KOPT-K1 (cell line): ENCODE data around the gene NAV2.

Source experiments
- H3K27ac ChIP-seq: fragments of 200-600 bp; sonication (generic); 2 replicates; pipeline ENCODE4 v1.5.1; 2016; ENCODE audit warnings: antibody characterized with exemption, mild to moderate bottlenecking, low read depth, low read length; ENCODE audit not compliant: poor library complexity, severe bottlenecking
- H3K36me3 ChIP-seq: fragments of 200-600 bp; sonication (generic); 2 replicates; pipeline ENCODE4 v1.5.1; 2017; ENCODE audit warnings: antibody characterized with exemption, mild to moderate bottlenecking, low read length, moderate library complexity; ENCODE audit not compliant: insufficient read depth
- H3K9me3 ChIP-seq: fragments of 200-600 bp; sonication (generic); 2 replicates; pipeline ENCODE4 v1.5.1; 2017; ENCODE audit warnings: antibody characterized with exemption, low read length, mild to moderate bottlenecking; ENCODE audit not compliant: insufficient read depth, poor library complexity, severe bottlenecking

NAV2 gene

DNA sequence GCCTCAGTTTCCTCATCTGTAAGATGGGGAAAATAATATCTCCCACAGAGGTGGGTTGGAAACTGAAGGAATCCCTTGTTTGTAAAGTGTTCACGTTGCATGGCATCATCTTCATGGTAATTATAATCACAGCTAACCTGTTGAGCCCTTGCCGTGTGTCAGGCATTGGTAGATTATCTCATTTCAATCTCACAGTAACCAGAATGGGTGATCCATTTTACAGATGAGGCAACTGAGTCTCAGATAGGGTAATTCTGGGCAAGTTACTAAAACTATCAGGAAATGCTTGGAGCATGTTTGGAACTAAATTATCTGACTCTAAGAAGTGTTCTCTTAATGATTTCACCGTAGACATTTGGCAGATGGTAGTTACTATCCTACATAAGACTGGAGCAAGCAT is 109.4 kb downstream of the NAV2 start:
- Histone ChIP-seq H3K9me3 (no peaks in the 10 kb centered on the region), H3K27ac (no peak overlapping the region), H3K36me3 (no peaks in the 10 kb centered on the region)

DNA sequence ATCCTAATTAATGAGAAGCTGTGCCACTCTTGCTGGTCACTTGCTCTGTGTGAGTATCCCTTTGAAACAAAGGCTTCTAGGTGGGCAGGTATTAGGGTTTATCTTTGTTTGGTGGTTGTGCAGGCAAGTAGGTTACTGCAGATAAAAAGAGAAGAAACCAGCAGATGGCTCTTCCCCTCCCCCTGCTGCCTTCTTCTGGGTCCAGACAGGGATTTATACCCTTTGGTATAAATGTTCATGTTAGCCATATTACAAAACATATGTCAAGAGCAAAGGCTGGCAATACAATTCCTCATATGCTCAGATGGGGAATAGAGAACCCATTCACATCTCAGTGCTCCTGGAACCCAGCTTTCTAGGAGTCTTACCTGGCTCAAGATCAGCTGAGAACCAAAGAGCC is 109.9 kb downstream of the NAV2 start:
- H3K9me3 ChIP-seq = no peaks in the 10 kb centered on the region
- no peaks in the 10 kb centered on the region for H3K36me3 ChIP-seq
- no peak overlapping the region for H3K27ac ChIP-seq

DNA sequence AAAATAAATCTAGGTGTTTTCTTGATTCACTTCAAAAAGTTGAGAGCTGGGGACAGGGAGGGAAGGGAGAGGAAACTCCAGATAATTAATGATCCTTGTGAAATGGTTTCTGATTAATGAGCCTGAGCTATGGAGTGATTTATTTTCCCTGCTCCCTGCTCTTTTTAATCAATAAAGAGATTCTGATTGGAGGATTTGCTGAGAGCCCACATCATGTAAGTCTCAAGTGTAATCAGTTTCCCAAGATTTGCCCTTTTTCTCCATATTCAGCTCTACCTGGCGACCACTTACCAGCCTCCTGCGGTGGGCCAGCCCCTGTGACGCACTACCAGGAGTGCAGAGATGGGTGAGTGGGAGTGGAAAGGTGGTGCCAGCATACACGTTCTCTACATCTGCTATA is 114.0 kb downstream of the NAV2 start:
- no peaks in the 10 kb centered on the region for H3K9me3 ChIP-seq
- no peaks in the 10 kb centered on the region for H3K36me3 ChIP-seq
- no peak overlapping the region for H3K27ac ChIP-seq

DNA sequence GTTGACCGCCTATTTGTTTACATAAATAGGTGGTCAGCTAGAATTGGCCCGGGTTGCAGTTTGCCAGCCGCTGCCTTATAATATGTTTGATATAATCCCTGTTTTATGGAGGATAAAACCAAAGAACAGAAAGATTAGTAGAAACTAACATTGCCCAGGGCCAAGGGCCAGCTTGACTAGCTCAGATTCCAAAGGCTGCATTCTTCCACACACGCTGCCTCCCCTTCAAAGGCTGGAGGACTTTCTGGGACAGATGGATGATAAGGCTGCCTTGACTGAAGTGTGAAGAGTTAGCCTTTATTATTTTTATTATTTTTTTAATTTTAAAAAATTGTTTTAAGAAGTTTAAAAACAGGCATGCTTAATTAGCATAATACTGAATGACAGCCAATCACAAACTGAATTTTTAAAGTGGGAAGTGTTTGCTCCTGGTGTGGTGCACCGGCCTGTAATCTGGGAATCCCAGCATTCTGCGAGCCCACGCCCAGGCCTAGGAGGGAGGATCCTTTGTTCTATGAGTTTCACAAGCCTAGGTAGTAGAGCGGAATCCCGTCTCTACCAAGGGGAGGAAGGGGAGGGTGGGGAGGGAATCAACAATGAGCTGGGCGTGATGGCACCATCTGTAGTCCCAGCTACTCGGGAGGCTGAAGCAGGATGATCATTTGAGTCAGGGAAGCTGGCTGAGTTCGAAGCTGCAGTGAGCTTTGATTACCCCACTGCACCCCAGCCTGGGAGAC is 114.9 kb downstream of the NAV2 start:
- H3K27ac ChIP-seq = no peak overlapping the region
- no peaks in the 10 kb centered on the region for H3K36me3 ChIP-seq
- no peaks in the 10 kb centered on the region for H3K9me3 ChIP-seq

DNA sequence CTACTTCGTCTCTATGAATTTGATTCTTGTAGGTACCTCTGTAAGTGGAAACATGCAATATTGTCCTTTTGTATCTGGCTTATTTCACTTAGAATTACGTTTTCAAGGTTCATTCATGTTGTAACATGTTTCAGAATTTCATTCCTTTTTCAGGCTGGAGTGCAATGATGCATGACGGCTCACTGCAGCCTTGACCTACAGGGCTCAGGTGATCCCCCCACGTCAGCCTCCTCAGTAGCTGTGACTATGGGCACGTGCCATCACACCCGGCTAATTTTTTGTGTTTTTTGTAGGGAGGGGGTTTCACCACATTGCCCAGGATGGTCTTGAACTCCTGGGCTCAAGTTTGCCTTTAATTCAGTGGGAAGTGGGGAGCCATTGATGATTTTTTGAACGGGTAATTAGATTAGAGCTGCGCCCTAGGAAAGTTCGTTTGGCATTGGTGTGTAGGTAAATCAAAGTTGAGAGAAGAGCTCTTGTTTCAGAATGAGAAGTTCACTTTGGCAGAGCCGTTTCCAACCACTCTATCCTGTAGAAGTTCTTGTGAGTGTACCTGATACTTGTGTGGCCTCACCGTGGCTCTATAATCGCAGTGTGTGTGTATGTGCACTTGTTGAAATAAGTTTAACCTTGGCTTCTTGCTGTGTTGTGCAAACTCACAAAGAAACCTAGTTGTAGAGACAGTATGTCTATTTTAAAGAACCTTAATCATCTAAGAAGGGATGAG is 115.9 kb downstream of the NAV2 start:
- no peaks in the 10 kb centered on the region for H3K36me3 ChIP-seq
- no peak overlapping the region for H3K27ac ChIP-seq
- H3K9me3 ChIP-seq = no peaks in the 10 kb centered on the region

DNA sequence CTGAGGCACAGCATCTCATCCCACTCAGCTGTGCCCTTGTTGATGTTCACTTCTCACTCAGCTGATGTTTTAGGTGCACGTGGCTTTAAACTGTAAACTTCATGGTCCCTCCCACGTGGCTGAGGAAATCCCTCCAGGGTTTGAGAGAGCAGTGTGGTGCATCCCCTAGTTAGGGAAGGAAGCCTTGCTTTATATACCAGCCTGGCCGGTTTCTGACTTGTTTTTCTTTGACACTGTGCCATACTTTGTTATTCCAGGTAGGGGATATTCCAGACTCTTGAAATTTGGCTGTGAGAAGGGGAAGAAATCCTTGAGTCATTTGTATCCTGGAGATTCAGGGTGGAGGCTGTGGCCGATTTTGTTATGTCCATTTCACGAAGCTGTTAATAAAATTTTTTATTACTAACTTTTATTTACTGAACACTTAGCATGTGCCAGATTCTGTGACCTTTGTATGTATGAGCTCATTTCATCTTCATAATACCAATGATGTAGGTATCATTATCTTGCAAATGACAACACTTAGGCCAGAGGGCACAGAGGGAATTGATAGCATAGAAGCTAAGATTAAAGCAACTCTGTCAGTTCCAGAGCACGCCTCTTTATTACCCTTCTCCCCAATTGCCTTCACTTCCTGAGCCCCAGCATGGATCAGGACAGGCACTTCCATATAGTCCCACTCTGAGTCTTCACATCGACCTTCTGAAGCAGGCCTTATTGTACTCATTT is 116.6 kb downstream of the NAV2 start:
- no peak overlapping the region for H3K27ac ChIP-seq
- no peaks in the 10 kb centered on the region for H3K9me3 ChIP-seq

DNA sequence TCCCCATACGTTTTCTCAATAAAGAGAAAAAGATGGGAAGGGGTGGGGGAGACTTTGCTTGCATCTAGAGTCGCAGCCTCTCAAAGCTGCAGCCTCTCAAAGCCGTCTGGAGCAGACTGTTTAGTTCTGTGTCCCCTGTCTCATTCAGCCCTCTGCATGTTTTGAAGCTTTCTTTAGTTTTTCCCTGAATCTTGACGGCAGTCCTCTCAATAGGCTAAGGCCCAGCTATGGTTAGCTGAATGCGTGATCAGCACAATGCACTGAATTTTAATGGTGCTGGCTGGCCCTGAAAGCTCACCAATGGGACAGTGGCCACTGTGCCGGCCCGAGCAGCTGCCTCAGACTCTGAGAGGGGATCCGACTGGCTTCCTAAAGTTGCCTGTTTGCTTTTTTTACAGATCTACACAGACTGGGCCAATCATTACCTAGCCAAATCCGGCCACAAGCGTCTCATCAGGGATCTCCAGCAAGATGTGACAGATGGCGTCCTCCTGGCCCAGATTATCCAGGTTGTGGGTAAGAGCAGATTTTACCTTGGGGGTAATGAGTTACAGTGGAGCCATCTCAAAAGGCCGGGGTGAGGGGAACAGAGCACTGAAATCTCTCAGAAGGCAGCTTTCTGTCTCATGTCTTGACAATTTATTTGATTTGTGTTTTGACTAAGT is 119.6 kb downstream of the NAV2 start:
- no peaks in the 10 kb centered on the region for H3K9me3 ChIP-seq
- H3K27ac ChIP-seq = no peak overlapping the region
- no peaks in the 10 kb centered on the region for H3K36me3 ChIP-seq

More for the DNA sequence above, 116.6 kb downstream of the NAV2 start:
- H3K36me3 ChIP-seq = no peaks in the 10 kb centered on the region

DNA sequence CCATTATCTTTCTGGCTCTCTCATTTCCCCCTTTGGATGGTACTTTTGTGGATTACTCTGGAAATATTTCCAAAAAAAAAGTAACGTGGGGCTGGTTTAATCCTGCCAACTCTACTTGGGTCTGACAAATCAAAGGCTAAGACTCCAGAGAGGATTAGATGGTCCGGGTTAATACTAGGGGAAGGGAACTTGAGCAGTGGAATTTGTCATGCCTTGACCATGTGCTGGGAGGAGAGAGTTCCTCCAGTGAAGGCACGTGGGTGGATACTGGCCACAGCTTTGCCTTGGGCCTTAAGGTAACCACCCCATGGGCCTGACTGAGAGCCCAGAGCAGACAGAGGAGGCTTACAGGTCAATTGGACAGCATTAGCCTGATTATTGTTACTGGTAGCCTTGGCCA is 120.3 kb downstream of the NAV2 start:
- no peak overlapping the region for H3K27ac ChIP-seq
- no peaks in the 10 kb centered on the region for H3K9me3 ChIP-seq
- no peaks in the 10 kb centered on the region for H3K36me3 ChIP-seq

DNA sequence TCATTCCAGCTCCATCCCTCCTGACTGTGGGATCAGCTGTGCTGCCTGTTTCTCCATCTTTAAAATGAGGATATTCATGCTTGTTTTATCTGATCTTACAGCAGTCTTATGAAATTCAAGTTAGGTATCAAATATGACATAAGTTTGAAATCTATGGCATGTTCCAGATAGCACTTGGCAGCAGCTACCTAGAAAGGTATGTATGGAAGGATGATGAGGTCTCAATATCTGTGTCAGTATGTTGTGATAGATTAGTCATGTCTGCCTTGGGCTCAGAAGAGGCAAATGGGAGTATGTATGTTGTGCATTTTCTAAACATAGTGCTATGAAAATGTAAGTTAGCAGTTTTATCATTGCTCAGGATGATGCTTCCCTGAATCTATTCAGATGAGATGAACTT is 122.1 kb downstream of the NAV2 start:
- Histone ChIP-seq H3K36me3 (no peaks in the 10 kb centered on the region), H3K9me3 (no peaks in the 10 kb centered on the region), H3K27ac (no peak overlapping the region)

DNA sequence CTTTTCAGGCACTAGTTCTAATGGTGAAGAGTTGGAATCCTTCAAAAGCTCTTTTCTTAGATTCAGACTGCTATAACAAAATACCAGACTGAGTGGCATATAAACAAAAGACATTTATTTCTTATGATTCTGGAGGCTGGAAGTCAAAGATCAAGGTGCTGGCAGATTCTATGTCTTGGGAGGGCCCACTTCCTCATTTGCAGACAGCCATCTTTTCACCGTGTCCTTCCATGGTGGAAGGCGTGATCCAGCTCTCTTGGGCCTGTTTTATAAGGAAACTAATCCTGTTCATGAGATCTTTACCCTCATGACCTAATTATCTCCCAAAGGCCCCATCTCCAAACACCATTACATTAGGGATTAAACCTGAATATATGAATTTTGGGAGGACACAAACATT is 124.0 kb downstream of the NAV2 start:
- no peaks in the 10 kb centered on the region for H3K36me3 ChIP-seq

DNA sequence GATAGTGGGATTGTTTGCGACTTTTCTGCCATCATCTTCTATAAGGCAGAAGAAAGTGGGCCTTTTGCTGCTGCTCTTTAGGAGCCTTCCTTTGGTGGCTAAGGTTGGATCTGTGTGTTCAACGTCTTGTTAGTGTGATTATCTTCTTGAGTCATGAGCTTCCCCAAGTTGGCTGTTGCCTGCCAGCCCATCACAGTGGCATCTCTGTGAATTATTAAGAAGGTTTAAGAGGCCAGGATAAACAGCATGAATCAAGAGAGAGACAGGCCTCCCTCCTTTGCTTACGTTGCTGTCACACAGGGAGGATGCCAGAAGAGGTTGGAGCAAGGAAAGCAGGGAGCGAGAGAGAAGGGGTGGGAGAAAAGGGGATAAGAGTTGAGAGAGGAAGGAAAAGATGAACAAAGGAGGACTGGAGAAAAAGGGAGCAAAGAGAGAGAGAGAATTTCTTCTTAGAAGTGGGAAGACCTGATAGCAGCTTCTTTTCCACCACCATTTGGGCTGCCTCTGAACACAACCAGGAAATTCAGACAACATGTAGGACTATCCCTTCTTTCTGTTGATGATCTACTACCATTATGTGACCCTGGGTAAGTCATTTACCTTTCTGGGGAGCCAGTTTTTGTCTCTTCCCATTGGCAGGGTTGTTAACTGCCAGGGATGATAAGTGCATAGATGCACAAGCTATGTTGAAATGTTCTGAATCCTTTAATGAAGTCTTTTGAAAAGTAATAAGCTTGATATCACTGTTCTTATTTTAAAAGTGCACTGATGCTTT is 126.5 kb downstream of the NAV2 start:
- Histone ChIP-seq H3K27ac (no peak overlapping the region), H3K36me3 (no peaks in the 10 kb centered on the region)

More for the DNA sequence above, 124.0 kb downstream of the NAV2 start:
- Histone ChIP-seq H3K9me3 (no peaks in the 10 kb centered on the region), H3K27ac (no peak overlapping the region)

DNA sequence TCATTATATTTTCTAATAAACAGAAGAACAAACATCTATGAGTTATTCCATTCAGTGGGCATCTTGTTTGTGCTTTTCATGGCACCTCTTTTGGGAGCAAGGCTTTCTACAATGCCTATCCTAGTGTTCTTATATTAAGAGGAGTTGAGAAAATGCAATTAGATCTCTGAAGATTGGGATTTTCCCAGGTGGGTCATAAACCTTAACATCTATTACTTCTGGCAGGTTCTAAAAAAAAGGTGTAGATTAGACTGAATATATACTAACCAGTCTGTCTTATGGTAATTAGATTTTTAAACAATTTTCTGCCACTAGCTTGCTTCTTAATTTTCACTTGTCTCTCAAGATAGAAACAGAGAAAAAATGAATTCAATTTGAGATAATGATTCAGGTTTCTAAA is 128.3 kb downstream of the NAV2 start:
- no peaks in the 10 kb centered on the region for H3K36me3 ChIP-seq
- H3K27ac ChIP-seq = no peak overlapping the region
- H3K9me3 ChIP-seq = no peaks in the 10 kb centered on the region

More for the DNA sequence above, 126.5 kb downstream of the NAV2 start:
- no peaks in the 10 kb centered on the region for H3K9me3 ChIP-seq

DNA sequence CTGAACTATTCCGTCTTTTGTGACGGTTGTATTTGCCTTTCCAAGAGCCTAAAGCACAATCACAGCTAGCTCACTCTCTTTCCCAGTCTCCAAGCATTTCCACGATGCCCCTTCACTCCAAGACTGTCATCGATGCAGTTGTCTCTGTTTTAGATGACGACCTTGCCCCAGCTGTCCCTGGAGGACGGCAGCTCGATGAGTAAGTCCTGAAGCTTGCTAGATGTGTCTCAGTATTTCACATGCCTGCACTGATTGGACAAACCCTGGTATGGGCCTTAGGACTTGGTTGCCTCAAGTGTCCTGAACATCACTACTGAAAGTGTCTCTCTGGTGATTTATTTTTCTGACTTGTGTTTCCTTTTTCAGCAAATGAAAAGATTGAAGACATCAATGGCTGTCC is 129.9 kb downstream of the NAV2 start:
- Histone ChIP-seq H3K27ac (no peak overlapping the region), H3K36me3 (no peaks in the 10 kb centered on the region), H3K9me3 (no peaks in the 10 kb centered on the region)

DNA sequence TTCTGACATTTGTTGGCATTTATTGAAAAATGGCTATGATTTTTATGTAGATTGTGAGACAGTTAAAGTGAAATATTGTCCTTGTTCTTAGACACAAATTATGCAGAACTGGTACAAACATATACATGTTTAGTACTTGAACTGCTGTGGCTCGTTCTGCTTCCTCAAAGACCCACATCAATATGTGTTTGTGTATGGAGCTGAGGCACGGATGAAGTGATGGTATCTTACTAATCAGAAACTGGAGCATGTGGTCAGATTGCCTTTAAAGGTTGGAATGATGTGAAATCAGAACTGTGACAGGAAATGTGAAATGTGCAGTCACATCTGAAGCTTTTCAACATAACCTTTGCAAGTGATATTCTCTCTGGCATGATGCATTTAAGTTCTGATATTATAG is 130.4 kb downstream of the NAV2 start:
- H3K36me3 ChIP-seq = no peaks in the 10 kb centered on the region
- H3K9me3 ChIP-seq = no peaks in the 10 kb centered on the region
- H3K27ac ChIP-seq = no peak overlapping the region
